Esophagus muscularis mucosa (tissue), 4 donors: ENCODE data around the gene MYADML2.

Experiments
- EP300 ChIP-seq: sonication (generic); formaldehyde crosslinking; IDR thresholded peaks from one replicate; pipeline ENCODE4 v1.6.1; 2017; ENCODE audit warnings: antibody characterized with exemption
- POLR2A ChIP-seq: fragments of 450-650 bp; IDR thresholded peaks from one replicate; pipeline ENCODE4 v1.6.1; 2017; ENCODE audit warnings: antibody characterized with exemption, moderate library complexity, mild to moderate bottlenecking, low read depth
- POLR2AphosphoS5 ChIP-seq, 2 donors: sonication (generic); formaldehyde crosslinking; IDR thresholded peaks; one replicate each; pipeline ENCODE4 v1.6.1; 2017; ENCODE audit warnings: antibody characterized with exemption in 2 of 2
- TF ChIP-seq, protein P1 (sequence below), 3 experiments: fragments of 200-600 bp in 2 of 3; fragments of 450-650 bp in 1 of 3; sonication (generic) in 2 of 3; IDR thresholded peaks; one replicate each; pipeline ENCODE4 v1.5.1; 2017 to 2019; ENCODE audit warnings: antibody characterized with exemption in 3 of 3, mild to moderate bottlenecking in 2 of 3, moderate library complexity in 1 of 3

DNA sequence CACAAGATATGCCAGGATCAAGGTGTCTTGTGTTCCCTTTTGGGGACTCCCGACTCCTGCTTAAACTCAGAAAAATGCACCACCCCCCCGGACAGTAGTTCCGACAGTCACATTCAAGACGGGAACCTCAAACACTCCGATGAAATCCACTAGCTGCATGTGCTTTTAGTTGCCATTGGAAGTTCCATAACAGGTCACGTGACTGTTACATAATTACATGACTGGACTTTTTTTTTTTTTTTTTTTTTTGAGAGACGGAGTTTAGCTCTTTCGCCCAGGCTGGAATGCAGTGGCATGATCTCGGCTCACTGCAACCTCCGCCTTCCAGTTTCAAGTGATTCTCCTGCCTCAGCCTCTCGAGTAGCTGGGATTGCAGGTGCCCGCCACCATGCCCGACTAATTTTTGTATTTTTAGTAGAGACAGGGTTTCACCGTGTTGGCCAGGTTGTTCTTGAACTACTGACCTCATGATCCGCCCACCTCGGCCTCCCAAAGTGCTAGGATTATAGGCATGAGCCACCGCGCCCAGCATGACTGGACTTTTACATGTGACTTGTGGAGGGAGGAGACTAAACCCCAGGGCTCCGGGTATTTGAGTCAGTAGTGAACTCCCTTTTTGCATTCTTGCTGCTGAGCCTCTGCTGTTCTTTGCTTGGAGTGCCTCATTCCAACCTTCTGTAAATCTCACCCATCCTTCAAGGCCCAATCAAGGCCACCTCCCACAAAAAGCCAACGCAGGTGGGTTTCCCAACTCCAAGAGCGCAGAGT lies 30.6 kb downstream of the MYADML2 start:
- TF ChIP-seq, protein P1, sequence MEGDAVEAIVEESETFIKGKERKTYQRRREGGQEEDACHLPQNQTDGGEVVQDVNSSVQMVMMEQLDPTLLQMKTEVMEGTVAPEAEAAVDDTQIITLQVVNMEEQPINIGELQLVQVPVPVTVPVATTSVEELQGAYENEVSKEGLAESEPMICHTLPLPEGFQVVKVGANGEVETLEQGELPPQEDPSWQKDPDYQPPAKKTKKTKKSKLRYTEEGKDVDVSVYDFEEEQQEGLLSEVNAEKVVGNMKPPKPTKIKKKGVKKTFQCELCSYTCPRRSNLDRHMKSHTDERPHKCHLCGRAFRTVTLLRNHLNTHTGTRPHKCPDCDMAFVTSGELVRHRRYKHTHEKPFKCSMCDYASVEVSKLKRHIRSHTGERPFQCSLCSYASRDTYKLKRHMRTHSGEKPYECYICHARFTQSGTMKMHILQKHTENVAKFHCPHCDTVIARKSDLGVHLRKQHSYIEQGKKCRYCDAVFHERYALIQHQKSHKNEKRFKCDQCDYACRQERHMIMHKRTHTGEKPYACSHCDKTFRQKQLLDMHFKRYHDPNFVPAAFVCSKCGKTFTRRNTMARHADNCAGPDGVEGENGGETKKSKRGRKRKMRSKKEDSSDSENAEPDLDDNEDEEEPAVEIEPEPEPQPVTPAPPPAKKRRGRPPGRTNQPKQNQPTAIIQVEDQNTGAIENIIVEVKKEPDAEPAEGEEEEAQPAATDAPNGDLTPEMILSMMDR (IDR thresholded peaks at IDR 0.05), result no peak
- TF ChIP-seq POLR2AphosphoS5 (IDR thresholded peaks at IDR 0.05) (no peak), POLR2A (no peak), EP300 (no peak)
